ENCODE data around the gene OASL. TPM values are rescaled to one million over a fixed set of nuclear protein-coding genes. Genes with fewer than 3 reads are reported as not detected.

OASL gene
- total RNA-seq, 1 experiment from 2014 or later: not detected

DNA sequence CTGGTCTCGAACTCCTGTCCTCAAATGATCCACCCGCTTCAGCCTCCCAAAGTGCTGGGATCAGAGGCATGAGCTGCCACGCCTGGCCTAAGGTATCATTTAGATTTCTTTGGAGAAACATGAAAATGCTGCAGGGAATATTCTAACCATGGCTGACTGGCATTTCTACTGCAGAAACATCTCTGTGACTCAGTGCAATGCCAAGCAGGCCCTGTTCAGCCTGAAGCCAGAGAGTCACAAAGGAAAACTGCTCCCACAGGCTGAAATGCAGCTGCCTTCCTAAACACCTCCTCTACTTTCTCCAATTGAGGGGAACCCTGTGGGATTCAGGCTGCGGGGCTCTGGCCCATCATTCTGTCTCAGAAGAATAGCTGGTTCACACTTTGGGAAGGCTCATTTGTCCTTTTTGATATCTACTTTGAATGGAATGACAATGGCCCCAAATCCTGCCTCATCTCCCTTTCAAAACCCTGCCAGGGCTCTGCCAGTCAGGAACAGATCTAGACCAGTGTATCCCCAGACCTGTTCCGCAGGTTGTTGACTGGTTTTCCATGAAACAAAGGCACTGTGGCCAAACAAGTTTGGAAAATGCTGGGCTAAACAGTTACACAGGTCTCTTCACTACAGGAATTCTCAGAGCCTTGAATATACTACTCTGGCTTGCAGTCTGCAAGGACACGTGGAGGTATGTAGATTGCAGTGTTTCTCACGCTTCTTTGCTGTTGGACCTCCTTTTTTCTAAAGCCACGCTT, 30.5 kb downstream of the OASL start:
- no peak overlapping the region for H4K91ac ChIP-seq (ENCODE audit: insufficient read length, low read depth, low read length)
- H3K79me2 ChIP-seq (ENCODE audit: insufficient read depth, low read length): no peaks in the 10 kb centered on the region
- no peak overlapping the region for H3K27ac ChIP-seq (ENCODE audit: insufficient read length, low read depth, low read length)
- no peak overlapping the region for H3K4ac ChIP-seq (ENCODE audit: low read depth, low read length)
- no peak overlapping the region for H3T11ph ChIP-seq (ENCODE audit: low read length)
- TF ChIP-seq, protein P1, sequence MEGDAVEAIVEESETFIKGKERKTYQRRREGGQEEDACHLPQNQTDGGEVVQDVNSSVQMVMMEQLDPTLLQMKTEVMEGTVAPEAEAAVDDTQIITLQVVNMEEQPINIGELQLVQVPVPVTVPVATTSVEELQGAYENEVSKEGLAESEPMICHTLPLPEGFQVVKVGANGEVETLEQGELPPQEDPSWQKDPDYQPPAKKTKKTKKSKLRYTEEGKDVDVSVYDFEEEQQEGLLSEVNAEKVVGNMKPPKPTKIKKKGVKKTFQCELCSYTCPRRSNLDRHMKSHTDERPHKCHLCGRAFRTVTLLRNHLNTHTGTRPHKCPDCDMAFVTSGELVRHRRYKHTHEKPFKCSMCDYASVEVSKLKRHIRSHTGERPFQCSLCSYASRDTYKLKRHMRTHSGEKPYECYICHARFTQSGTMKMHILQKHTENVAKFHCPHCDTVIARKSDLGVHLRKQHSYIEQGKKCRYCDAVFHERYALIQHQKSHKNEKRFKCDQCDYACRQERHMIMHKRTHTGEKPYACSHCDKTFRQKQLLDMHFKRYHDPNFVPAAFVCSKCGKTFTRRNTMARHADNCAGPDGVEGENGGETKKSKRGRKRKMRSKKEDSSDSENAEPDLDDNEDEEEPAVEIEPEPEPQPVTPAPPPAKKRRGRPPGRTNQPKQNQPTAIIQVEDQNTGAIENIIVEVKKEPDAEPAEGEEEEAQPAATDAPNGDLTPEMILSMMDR (conservative IDR thresholded peaks at IDR 0.05): no peak
- H4K5ac ChIP-seq (ENCODE audit: insufficient read length, low read depth, low read length): no peak overlapping the region
- DNase-seq: no peak
- no peak overlapping the region for H2BK20ac ChIP-seq (ENCODE audit: low read depth, low read length, poor library complexity, severe bottlenecking)
- H3K4me1 Mint-ChIP-seq: no peaks in the 10 kb centered on the region; a peak in 1 of 4 replicates
- no peaks in the 10 kb centered on the region for H3K4me1 ChIP-seq (ENCODE audit: insufficient read depth, low read length)
- no peaks in the 10 kb centered on the region for H3K79me1 ChIP-seq (ENCODE audit: insufficient read depth, low read depth, low read length, poor library complexity, severe bottlenecking)
- H3K9me3 ChIP-seq (ENCODE audit: control insufficient read depth, low read depth, low read length): no peaks in the 10 kb centered on the region
- no peak overlapping the region for H3K23ac ChIP-seq (ENCODE audit: insufficient read length, low read depth, low read length)
- no peaks in the 10 kb centered on the region for H4K20me1 ChIP-seq (ENCODE audit: control insufficient read depth, insufficient read depth, insufficient read length)
- no CpG with 5 or more reads among the region's 8 CpGs for WGBS (ENCODE audit: extremely low coverage, insufficient read length, low lambda C conversion rate)
- no peak overlapping the region for H2BK15ac ChIP-seq (ENCODE audit: low read depth, low read length)
- H3K18ac ChIP-seq (ENCODE audit: insufficient read length, low read depth, low read length): no peak overlapping the region
- H3K9ac ChIP-seq (ENCODE audit: extremely low read depth, insufficient read length, low read length): no peak overlapping the region
- peaks cover 42 to 78% (median 69%) of the 10 kb centered on the region in 3 experiments for H3K36me3 Mint-ChIP-seq (ENCODE audit: insufficient read depth in 1 of 3, low read depth in 3 of 3)
- no peaks in the 10 kb centered on the region for H3K9me3 Mint-ChIP-seq
- no peak overlapping the region for H3K56ac ChIP-seq (ENCODE audit: insufficient read length, low read depth, low read length)
- H3K27me3 Mint-ChIP-seq (ENCODE audit: low read depth): no peaks in the 10 kb centered on the region
- H3K14ac ChIP-seq (ENCODE audit: insufficient read depth, low read length): no peak overlapping the region
- H3K4me3 Mint-ChIP-seq: no peak overlapping the region
- H2BK5ac ChIP-seq (ENCODE audit: insufficient read length, low read length): no peak overlapping the region
- no peaks in the 10 kb centered on the region for H3K23me2 ChIP-seq (ENCODE audit: insufficient read length, low read depth, low read length, poor library complexity, severe bottlenecking)
- H2BK120ac ChIP-seq (ENCODE audit: low read depth, low read length, poor library complexity, severe bottlenecking): no peak overlapping the region
- H3K27me3 ChIP-seq (ENCODE audit: insufficient read depth, low read length): no peaks in the 10 kb centered on the region
- H2AFZ ChIP-seq (ENCODE audit: low read length): no peak overlapping the region
- no peak overlapping the region for H2BK12ac ChIP-seq (ENCODE audit: insufficient read length, low read depth, low read length)
- no peak overlapping the region for H3K4me2 ChIP-seq (ENCODE audit: insufficient read depth, insufficient read length, low read length)
- H3K27ac Mint-ChIP-seq: no peak overlapping the region
- H4K8ac ChIP-seq (replicated peaks; ENCODE audit: insufficient read length, low read depth, low read length): no peak overlapping the region
- H2AK5ac ChIP-seq (ENCODE audit: insufficient read length, low read length): no peak overlapping the region

All from H9 (cell line).